ENCODE results near the gene COL1A1. TPM values are rescaled to one million over a fixed set of nuclear protein-coding genes. Genes with fewer than 3 reads are reported as not detected.

The COL1A1 gene
- total and polyA plus RNA-seq, 4 donors: 8.3 to 72.5 (median 35.8) TPM

- WGBS: 93% methylated on average over 8 of the region's 8 CpGs
- H3K4me1 ChIP-seq (ENCODE audit: control insufficient read depth in 4 of 4, insufficient read depth in 4 of 4, low read length in 3 of 4): no peaks in the 10 kb centered on the region
- H3K9ac ChIP-seq (ENCODE audit: low read depth in 1 of 2, low read length in 2 of 2): no peak overlapping the region
- H3K4me3 ChIP-seq (ENCODE audit: low read depth in 1 of 3, low read length in 3 of 3): no peak overlapping the region
- no peak overlapping the region for H3K27ac ChIP-seq (ENCODE audit: low read depth in 1 of 2, low read length in 2 of 2)
- H3K36me3 ChIP-seq (ENCODE audit: control insufficient read depth in 4 of 4, insufficient read depth in 3 of 4, low read depth in 1 of 4, low read length in 3 of 4): peaks cover 0 to 2% (median 0%) of the 10 kb centered on the region in 4 donors
- TF ChIP-seq RXRA (IDR thresholded peaks at IDR 0.05): no peak
- TF ChIP-seq TAF1 (conservative IDR thresholded peaks at IDR 0.05): no peak
- no peak for TF ChIP-seq HNF4G (IDR thresholded peaks at IDR 0.05)
- no peak for TF ChIP-seq FOXA1 (IDR thresholded peaks at IDR 0.05)
- no peaks in the 10 kb centered on the region for H3K27me3 ChIP-seq (ENCODE audit: control insufficient read depth in 4 of 4, insufficient read depth in 4 of 4, low read length in 3 of 4)
- DNase-seq (ENCODE audit: low spot score): no peak
- no peaks in the 10 kb centered on the region for H3K9me3 ChIP-seq (ENCODE audit: control insufficient read depth in 4 of 4, low read length in 3 of 4)
These were observed 11.2 kb downstream of the COL1A1 start for GRCh38 chr17:50190293-50190602.

DNA sequence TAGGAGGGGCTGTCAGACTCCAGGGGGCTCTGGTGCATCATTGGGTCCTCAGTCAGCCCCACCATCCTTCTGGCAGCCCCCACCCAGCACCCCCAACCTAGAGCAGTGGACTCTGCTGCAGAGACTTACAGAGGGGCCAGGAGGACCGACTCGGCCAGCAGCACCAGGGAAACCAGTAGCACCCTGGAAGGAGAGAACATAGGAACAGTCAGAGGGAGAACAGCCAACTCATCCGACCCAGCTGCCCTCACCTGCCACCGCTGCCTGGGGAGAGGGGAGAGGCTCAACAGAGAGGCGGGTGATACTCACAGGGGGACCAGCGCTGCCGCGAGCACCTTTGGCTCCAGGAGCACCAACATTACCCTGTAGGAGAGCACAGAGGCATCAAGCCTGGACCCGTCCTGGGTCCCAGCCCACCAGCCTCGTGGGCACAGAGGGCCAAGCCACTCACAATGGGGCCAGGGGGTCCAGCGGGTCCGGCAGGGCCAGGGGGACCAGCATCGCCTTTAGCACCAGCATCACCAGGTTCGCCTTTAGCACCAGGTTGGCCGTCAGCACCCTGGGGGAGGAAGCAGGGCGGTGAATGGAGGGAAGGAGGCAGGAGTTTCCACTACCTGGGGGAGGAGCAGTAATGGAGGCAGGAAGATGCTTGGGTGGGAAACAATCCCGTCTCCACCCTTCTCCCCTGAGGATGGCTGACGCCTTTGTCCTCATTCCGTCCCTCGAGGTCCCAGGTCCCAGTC is 11.7 kb downstream of the COL1A1 start:
- no peak overlapping the region for H3K9ac ChIP-seq (ENCODE audit: low read depth in 1 of 2, low read length in 2 of 2)
- WGBS: 86% methylated on average over 20 of the region's 20 CpGs
- no peak overlapping the region for H3K4me3 ChIP-seq (ENCODE audit: low read depth in 1 of 3, low read length in 3 of 3)
- DNase-seq (ENCODE audit: low spot score): no peak
- no peak overlapping the region for H3K27ac ChIP-seq (ENCODE audit: low read depth in 1 of 2, low read length in 2 of 2)
- TF ChIP-seq, protein P1, sequence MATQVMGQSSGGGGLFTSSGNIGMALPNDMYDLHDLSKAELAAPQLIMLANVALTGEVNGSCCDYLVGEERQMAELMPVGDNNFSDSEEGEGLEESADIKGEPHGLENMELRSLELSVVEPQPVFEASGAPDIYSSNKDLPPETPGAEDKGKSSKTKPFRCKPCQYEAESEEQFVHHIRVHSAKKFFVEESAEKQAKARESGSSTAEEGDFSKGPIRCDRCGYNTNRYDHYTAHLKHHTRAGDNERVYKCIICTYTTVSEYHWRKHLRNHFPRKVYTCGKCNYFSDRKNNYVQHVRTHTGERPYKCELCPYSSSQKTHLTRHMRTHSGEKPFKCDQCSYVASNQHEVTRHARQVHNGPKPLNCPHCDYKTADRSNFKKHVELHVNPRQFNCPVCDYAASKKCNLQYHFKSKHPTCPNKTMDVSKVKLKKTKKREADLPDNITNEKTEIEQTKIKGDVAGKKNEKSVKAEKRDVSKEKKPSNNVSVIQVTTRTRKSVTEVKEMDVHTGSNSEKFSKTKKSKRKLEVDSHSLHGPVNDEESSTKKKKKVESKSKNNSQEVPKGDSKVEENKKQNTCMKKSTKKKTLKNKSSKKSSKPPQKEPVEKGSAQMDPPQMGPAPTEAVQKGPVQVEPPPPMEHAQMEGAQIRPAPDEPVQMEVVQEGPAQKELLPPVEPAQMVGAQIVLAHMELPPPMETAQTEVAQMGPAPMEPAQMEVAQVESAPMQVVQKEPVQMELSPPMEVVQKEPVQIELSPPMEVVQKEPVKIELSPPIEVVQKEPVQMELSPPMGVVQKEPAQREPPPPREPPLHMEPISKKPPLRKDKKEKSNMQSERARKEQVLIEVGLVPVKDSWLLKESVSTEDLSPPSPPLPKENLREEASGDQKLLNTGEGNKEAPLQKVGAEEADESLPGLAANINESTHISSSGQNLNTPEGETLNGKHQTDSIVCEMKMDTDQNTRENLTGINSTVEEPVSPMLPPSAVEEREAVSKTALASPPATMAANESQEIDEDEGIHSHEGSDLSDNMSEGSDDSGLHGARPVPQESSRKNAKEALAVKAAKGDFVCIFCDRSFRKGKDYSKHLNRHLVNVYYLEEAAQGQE (IDR thresholded peaks at IDR 0.05): no peak
- TF ChIP-seq EGR1 (IDR thresholded peaks at IDR 0.05; ENCODE audit: low read depth in 2 of 2) (no peak), RAD21 (IDR thresholded peaks at IDR 0.05) (no peak), TAF1 (conservative IDR thresholded peaks at IDR 0.05) (no peak), FOXA2 (IDR thresholded peaks at IDR 0.05) (no peak)
- TF ChIP-seq, protein P2, sequence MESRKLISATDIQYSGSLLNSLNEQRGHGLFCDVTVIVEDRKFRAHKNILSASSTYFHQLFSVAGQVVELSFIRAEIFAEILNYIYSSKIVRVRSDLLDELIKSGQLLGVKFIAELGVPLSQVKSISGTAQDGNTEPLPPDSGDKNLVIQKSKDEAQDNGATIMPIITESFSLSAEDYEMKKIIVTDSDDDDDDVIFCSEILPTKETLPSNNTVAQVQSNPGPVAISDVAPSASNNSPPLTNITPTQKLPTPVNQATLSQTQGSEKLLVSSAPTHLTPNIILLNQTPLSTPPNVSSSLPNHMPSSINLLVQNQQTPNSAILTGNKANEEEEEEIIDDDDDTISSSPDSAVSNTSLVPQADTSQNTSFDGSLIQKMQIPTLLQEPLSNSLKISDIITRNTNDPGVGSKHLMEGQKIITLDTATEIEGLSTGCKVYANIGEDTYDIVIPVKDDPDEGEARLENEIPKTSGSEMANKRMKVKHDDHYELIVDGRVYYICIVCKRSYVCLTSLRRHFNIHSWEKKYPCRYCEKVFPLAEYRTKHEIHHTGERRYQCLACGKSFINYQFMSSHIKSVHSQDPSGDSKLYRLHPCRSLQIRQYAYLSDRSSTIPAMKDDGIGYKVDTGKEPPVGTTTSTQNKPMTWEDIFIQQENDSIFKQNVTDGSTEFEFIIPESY (IDR thresholded peaks at IDR 0.05): no peak
- H3K4me1 ChIP-seq (ENCODE audit: control insufficient read depth in 4 of 4, insufficient read depth in 4 of 4, low read length in 3 of 4): no peaks in the 10 kb centered on the region
- H3K9me3 ChIP-seq (ENCODE audit: control insufficient read depth in 4 of 4, low read length in 3 of 4): no peaks in the 10 kb centered on the region
- peaks cover 0 to 2% (median 0%) of the 10 kb centered on the region in 4 donors for H3K36me3 ChIP-seq (ENCODE audit: control insufficient read depth in 4 of 4, insufficient read depth in 3 of 4, low read depth in 1 of 4, low read length in 3 of 4)
- H3K27me3 ChIP-seq (ENCODE audit: control insufficient read depth in 4 of 4, insufficient read depth in 4 of 4, low read length in 3 of 4): no peaks in the 10 kb centered on the region

GRCh38 chr17:50188921-50189549 is 12.4 kb downstream of the COL1A1 start:
- Histone ChIP-seq H3K36me3 (ENCODE audit: control insufficient read depth in 4 of 4, insufficient read depth in 3 of 4, low read depth in 1 of 4, low read length in 3 of 4) (peaks cover 0 to 2% (median 0%) of the 10 kb centered on the region in 4 donors), H3K27me3 (ENCODE audit: control insufficient read depth in 4 of 4, insufficient read depth in 4 of 4, low read length in 3 of 4) (no peaks in the 10 kb centered on the region), H3K4me3 (ENCODE audit: low read depth in 1 of 3, low read length in 3 of 3) (no peak overlapping the region), H3K4me1 (ENCODE audit: control insufficient read depth in 4 of 4, insufficient read depth in 4 of 4, low read length in 3 of 4) (no peaks in the 10 kb centered on the region), H3K9ac (ENCODE audit: low read depth in 1 of 2, low read length in 2 of 2) (no peak overlapping the region), H3K27ac (ENCODE audit: low read depth in 1 of 2, low read length in 2 of 2) (no peak overlapping the region), H3K9me3 (ENCODE audit: control insufficient read depth in 4 of 4, low read length in 3 of 4) (no peaks in the 10 kb centered on the region)
- WGBS: 84% methylated on average over 11 of the region's 11 CpGs
- TF ChIP-seq, protein P2 (IDR thresholded peaks at IDR 0.05): no peak
- TF ChIP-seq FOXA1 (IDR thresholded peaks at IDR 0.05) (no peak), RXRA (IDR thresholded peaks at IDR 0.05) (no peak), CTCF (IDR thresholded peaks at IDR 0.05; ENCODE audit: low read depth, low read length, missing input control) (no peak), RAD21 (IDR thresholded peaks at IDR 0.05) (no peak), GABPA (IDR thresholded peaks at IDR 0.05 in 1 of 2, conservative IDR thresholded peaks at IDR 0.05 in 1 of 2) (no peak), FOXA2 (IDR thresholded peaks at IDR 0.05) (no peak), TAF1 (conservative IDR thresholded peaks at IDR 0.05) (no peak), JUND (IDR thresholded peaks at IDR 0.05) (no peak), NR2F2 (IDR thresholded peaks at IDR 0.05) (no peak), HNF4G (IDR thresholded peaks at IDR 0.05) (no peak), SP1 (IDR thresholded peaks at IDR 0.05) (no peak), YY1 (IDR thresholded peaks at IDR 0.05) (no peak), EGR1 (IDR thresholded peaks at IDR 0.05; ENCODE audit: low read depth in 2 of 2) (no peak)
- TF ChIP-seq, protein P3, sequence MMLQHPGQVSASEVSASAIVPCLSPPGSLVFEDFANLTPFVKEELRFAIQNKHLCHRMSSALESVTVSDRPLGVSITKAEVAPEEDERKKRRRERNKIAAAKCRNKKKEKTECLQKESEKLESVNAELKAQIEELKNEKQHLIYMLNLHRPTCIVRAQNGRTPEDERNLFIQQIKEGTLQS (IDR thresholded peaks at IDR 0.05): no peak
- DNase-seq (ENCODE audit: low spot score): no peak

Data from liver (tissue), 9 donors.